Mesothelial cell of epicardium (in vitro differentiated cells): Measurements from ENCODE around the gene CADPS2. TPM values are rescaled to one million over a fixed set of nuclear protein-coding genes. Genes with fewer than 3 reads are reported as not detected.

ENCODE experiments used
- DNase-seq, 2 experiments: peaks; one replicate each; pipeline ENCODE4 v3.0.0; 2021; ENCODE audit warnings: low spot score in 2 of 2; ENCODE audit not compliant: unreplicated experiment in 2 of 2
- H3K27ac Mint-ChIP-seq: 2 replicates; pipeline ENCODE4 v1.8.0; 2021; ENCODE audit warnings: mixed read lengths
- H3K27me3 Mint-ChIP-seq: 2 replicates; pipeline ENCODE4 v1.8.0; 2021; ENCODE audit warnings: low read depth, mixed read lengths
- H3K36me3 Mint-ChIP-seq: 2 replicates; pipeline ENCODE4 v1.8.0; 2021; ENCODE audit warnings: mixed read lengths
- H3K4me1 Mint-ChIP-seq: 2 replicates; pipeline ENCODE4 v1.8.0; 2021; ENCODE audit warnings: mixed read lengths
- H3K4me3 Mint-ChIP-seq: 2 replicates; pipeline ENCODE4 v1.8.0; 2021; ENCODE audit warnings: mild to moderate bottlenecking, moderate library complexity, mixed read lengths
- H3K9me3 Mint-ChIP-seq: 2 replicates; pipeline ENCODE4 v1.8.0; 2021; ENCODE audit warnings: mixed read lengths
- CTCF ChIP-seq: fragments of 200-600 bp; sonication (generic); IDR thresholded peaks from one replicate; pipeline ENCODE4 v1.5.0; 2021; ENCODE audit warnings: antibody characterized with exemption; ENCODE audit not compliant: unreplicated experiment
- total RNA-seq: library from RNA; stranded (reverse); gene quantifications from 3 replicates; pipeline ENCODE4 v1.2.1, GENCODE V29; 2021

The CADPS2 gene
- total RNA-seq, 1 donor from 2014 or later = 2.7 TPM

GRCh38 chr7:122887848-122888247, 1.6 kb upstream of the CADPS2 start:
- no peaks in the 10 kb centered on the region for H3K36me3 Mint-ChIP-seq
- peaks cover 19% of the 10 kb centered on the region for H3K4me1 Mint-ChIP-seq
- H3K4me3 Mint-ChIP-seq = peak overlapping the region; percentile 78
- no peak for TF ChIP-seq CTCF
- H3K27me3 Mint-ChIP-seq = peaks cover 43% of the 10 kb centered on the region
- H3K27ac Mint-ChIP-seq = no peak overlapping the region
- no peaks in the 10 kb centered on the region for H3K9me3 Mint-ChIP-seq
- DNase-seq = no peak

- peak overlapping the region; percentile 19 for H3K27ac Mint-ChIP-seq
These were observed 938 bp upstream of the CADPS2 start for GRCh38 chr7:122887198-122887597.

GRCh38 chr7:122885583-122886356, 490 bp downstream of the CADPS2 start:
- peak; percentile 32 to 69 for DNase-seq
- peaks cover 25% of the 10 kb centered on the region for H3K4me1 Mint-ChIP-seq

More at GRCh38 chr7:122887198-122887597, 938 bp upstream of the CADPS2 start:
- Mint-ChIP-seq H3K9me3 (no peaks in the 10 kb centered on the region), H3K4me1 (peaks cover 25% of the 10 kb centered on the region), H3K4me3 (peak overlapping the region; percentile 78), H3K27me3 (peaks cover 43% of the 10 kb centered on the region), H3K36me3 (no peaks in the 10 kb centered on the region)
- DNase-seq = peak; percentile 22 to 60
- TF ChIP-seq CTCF = no peak

GRCh38 chr7:122884186-122884585, 2.1 kb downstream of the CADPS2 start:
- Mint-ChIP-seq H3K27me3 (peaks cover 36% of the 10 kb centered on the region), H3K27ac (no peak overlapping the region), H3K36me3 (no peaks in the 10 kb centered on the region), H3K9me3 (no peaks in the 10 kb centered on the region), H3K4me3 (peak overlapping the region; percentile 34), H3K4me1 (peaks cover 25% of the 10 kb centered on the region)
- no peak for DNase-seq
- no peak for TF ChIP-seq CTCF

More at GRCh38 chr7:122885583-122886356, 490 bp downstream of the CADPS2 start:
- H3K36me3 Mint-ChIP-seq = no peaks in the 10 kb centered on the region
- peak overlapping the region; percentile 10 for H3K27ac Mint-ChIP-seq
- H3K27me3 Mint-ChIP-seq = peaks cover 41% of the 10 kb centered on the region
- no peak for TF ChIP-seq CTCF
- peak overlapping the region; percentile 82 for H3K4me3 Mint-ChIP-seq
- no peaks in the 10 kb centered on the region for H3K9me3 Mint-ChIP-seq

GRCh38 chr7:122883049-122883680, 3.1 kb downstream of the CADPS2 start:
- Mint-ChIP-seq H3K27me3 (peaks cover 29% of the 10 kb centered on the region), H3K4me3 (no peak overlapping the region), H3K36me3 (no peaks in the 10 kb centered on the region), H3K27ac (no peak overlapping the region), H3K9me3 (no peaks in the 10 kb centered on the region), H3K4me1 (peaks cover 25% of the 10 kb centered on the region)
- DNase-seq = no peak
- TF ChIP-seq CTCF = no peak
